ENCODE measurements around the gene DEPDC4. TPM values are rescaled to one million over a fixed set of nuclear protein-coding genes. Genes with fewer than 3 reads are reported as not detected.
A peak's percentile ranks its signal among the peaks of the same experiment; 100 is the strongest.

The DEPDC4 gene
- total and polyA plus RNA-seq, 2 of the 13 experiments (the other 11 are each of a cell fraction or from before 2014, with no cell fraction given): 2.2 to 5.7 TPM

DNA sequence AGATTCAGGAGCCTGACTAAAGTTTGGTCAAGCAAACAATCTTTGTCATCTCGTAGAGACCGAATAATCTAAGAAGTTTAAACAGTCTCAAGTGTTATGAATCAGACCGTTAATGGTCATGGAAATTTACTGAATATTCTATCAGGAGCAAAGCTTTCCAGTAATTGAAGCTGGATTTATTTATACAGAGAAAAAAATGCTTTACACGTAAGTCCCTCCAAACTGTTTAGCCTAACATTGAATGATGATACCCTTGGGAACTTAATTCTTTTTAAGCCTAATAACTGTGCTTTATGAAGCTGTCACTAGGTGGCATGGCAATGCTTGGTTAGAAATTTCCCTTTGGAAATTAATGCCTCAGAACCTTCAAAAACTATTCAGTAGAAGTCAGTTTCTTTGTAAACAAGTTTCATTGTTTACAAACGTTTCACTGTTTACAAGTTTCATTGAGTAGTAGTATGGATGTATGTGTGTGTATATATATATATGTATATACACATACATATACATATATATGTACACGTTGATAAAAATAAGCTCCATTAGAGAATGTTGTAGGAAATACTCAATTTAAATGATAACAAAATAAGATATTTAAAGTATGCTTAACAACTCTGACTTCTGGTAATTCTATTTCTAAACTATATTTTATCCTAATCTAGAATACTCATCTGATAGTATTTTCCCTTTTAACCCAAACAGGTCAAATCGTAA lies 32.1 kb downstream of the DEPDC4 start:
- no peak overlapping the region for H3K9ac ChIP-seq (ENCODE audit: insufficient read depth, low read depth, low read length)
- 75% methylated on average over 7 of the region's 7 CpGs for WGBS (ENCODE audit: low lambda C conversion rate)
- ChIA-PET CTCF (ENCODE audit: low intra/inter-chr PET ratio, low total read pairs) (interaction anchor here (0.8 kb wide), 1 partner anchor 319 kb away, joined by 3 read pairs; no protein-coding TSS in a partner anchor), POLR2A (no interaction called here)
- H3K27ac ChIP-seq (ENCODE audit: extremely low read length, insufficient read depth, low read length): no peak overlapping the region
- no peak overlapping the region for H3K4me3 ChIP-seq (replicated peaks in 1 of 3; ENCODE audit: insufficient read depth in 1 of 3, low read depth in 2 of 3, low read length in 3 of 3)
- H2AFZ ChIP-seq (ENCODE audit: low read length): no peak overlapping the region
- H3K4me2 ChIP-seq (ENCODE audit: low read depth, low read length): no peak overlapping the region
- H3K9me3 ChIP-seq (ENCODE audit: low read length): no peaks in the 10 kb centered on the region
- peak; percentile 60 for ATAC-seq
- DNase-seq (ENCODE audit: low spot score): peak; percentile 44
- intact Hi-C loops (cut with micrococcal nuclease; ENCODE audit: unreplicated experiment): loop anchor here (2.0 to 5.0 kb wide), 4 partner anchors 46 to 503 kb away; no protein-coding TSS in a partner anchor
- H3K36me3 ChIP-seq (replicated peaks in 1 of 2; ENCODE audit: control insufficient read depth in 1 of 2, insufficient read depth in 2 of 2, low read length in 2 of 2): no peaks in the 10 kb centered on the region
- H3K27me3 ChIP-seq (ENCODE audit: control insufficient read depth in 1 of 2, insufficient read depth in 2 of 2, low read length in 2 of 2): no peaks in the 10 kb centered on the region
- no TSS peak for BruUV-seq (replicated peaks)
- FAIRE-seq: peak; percentile 72
- in situ Hi-C loops (cut with HindIII; ENCODE audit: extremely low pct_ligation_motif_present, low pct_unique_long_range_greater_than_20kb): no loop called here
- no peaks in the 10 kb centered on the region for H4K20me1 ChIP-seq (ENCODE audit: insufficient read depth, low read length)
- peaks cover 5% of the 10 kb centered on the region for H3K4me1 ChIP-seq (ENCODE audit: insufficient read depth, low read length)
- no peaks in the 10 kb centered on the region for H3K79me2 ChIP-seq (ENCODE audit: insufficient read depth, low read length)
- TF ChIP-seq ZNF317 (CRISPR knock-in tag; IDR thresholded peaks at IDR 0.05): no peak
- no peak for TF ChIP-seq ZNF101 (CRISPR knock-in tag; IDR thresholded peaks at IDR 0.05; ENCODE audit: borderline replicate concordance, low read depth)
- no peak for TF ChIP-seq SIX4 (CRISPR knock-in tag; IDR thresholded peaks at IDR 0.05)
- TF ChIP-seq ZNF589 (CRISPR knock-in tag; conservative IDR thresholded peaks at IDR 0.05): no peak
- TF ChIP-seq SMC3 (IDR thresholded peaks at IDR 0.05; ENCODE audit: low read length): peak; percentile 52; the same call in 1 of the 2 replicates
- TF ChIP-seq, protein P1, sequence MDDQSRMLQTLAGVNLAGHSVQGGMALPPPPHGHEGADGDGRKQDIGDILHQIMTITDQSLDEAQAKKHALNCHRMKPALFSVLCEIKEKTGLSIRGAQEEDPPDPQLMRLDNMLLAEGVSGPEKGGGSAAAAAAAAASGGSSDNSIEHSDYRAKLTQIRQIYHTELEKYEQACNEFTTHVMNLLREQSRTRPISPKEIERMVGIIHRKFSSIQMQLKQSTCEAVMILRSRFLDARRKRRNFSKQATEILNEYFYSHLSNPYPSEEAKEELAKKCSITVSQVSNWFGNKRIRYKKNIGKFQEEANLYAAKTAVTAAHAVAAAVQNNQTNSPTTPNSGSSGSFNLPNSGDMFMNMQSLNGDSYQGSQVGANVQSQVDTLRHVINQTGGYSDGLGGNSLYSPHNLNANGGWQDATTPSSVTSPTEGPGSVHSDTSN (CRISPR knock-in tag; IDR thresholded peaks at IDR 0.05; ENCODE audit: borderline replicate concordance): no peak
- TF ChIP-seq STAG1 (CRISPR knock-in tag; IDR thresholded peaks at IDR 0.05): peak; percentile 78
- no peak for TF ChIP-seq POGZ (CRISPR knock-in tag; IDR thresholded peaks at IDR 0.05)
- TF ChIP-seq, protein P2, sequence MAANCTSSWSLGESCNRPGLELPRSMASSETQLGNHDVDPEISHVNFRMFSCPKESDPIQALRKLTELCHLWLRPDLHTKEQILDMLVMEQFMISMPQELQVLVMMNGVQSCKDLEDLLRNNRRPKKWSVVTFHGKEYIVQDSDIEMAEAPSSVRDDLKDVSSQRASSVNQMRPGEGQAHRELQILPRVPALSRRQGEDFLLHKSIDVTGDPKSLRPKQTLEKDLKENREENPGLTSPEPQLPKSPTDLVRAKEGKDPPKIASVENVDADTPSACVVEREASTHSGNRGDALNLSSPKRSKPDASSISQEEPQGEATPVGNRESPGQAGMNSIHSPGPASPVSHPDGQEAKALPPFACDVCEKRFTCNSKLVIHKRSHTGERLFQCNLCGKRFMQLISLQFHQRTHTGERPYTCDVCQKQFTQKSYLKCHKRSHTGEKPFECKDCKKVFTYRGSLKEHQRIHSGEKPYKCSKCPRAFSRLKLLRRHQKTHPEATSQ (CRISPR knock-in tag; IDR thresholded peaks at IDR 0.05; ENCODE audit: borderline replicate concordance): no peak
- TF ChIP-seq KLF16 (CRISPR knock-in tag; IDR thresholded peaks at IDR 0.05): 0 out of 4 replicates have a peak, but pooled peaks of 1 of the 2 experiments have one; percentile 23
- no peak for TF ChIP-seq MTA1 (CRISPR knock-in tag; IDR thresholded peaks at IDR 0.05; ENCODE audit: borderline replicate concordance)
- TF ChIP-seq, protein P3, sequence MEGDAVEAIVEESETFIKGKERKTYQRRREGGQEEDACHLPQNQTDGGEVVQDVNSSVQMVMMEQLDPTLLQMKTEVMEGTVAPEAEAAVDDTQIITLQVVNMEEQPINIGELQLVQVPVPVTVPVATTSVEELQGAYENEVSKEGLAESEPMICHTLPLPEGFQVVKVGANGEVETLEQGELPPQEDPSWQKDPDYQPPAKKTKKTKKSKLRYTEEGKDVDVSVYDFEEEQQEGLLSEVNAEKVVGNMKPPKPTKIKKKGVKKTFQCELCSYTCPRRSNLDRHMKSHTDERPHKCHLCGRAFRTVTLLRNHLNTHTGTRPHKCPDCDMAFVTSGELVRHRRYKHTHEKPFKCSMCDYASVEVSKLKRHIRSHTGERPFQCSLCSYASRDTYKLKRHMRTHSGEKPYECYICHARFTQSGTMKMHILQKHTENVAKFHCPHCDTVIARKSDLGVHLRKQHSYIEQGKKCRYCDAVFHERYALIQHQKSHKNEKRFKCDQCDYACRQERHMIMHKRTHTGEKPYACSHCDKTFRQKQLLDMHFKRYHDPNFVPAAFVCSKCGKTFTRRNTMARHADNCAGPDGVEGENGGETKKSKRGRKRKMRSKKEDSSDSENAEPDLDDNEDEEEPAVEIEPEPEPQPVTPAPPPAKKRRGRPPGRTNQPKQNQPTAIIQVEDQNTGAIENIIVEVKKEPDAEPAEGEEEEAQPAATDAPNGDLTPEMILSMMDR (CRISPR knock-in tag; IDR thresholded peaks at IDR 0.05): peak; percentile 69
- TF ChIP-seq ARHGAP35 (CRISPR knock-in tag; IDR thresholded peaks at IDR 0.05; ENCODE audit: borderline replicate concordance): no peak
- TF ChIP-seq HES4 (CRISPR knock-in tag; IDR thresholded peaks at IDR 0.05; ENCODE audit: borderline replicate concordance): no peak
- no peak for TF ChIP-seq ZNF883 (CRISPR knock-in tag; IDR thresholded peaks at IDR 0.05; ENCODE audit: not compliant biosample characterization)
- TF ChIP-seq XBP1 (CRISPR knock-in tag; IDR thresholded peaks at IDR 0.05): no peak
- peak; percentile 62 for TF ChIP-seq RAD21 (CRISPR knock-in tag; IDR thresholded peaks at IDR 0.05)
- TF ChIP-seq, protein P4, sequence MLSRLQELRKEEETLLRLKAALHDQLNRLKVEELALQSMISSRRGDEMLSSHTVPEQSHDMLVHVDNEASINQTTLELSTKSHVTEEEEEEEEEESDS (CRISPR knock-in tag; IDR thresholded peaks at IDR 0.05; ENCODE audit: borderline replicate concordance): no peak
- no peak for TF ChIP-seq RELA (CRISPR knock-in tag; IDR thresholded peaks at IDR 0.05)
- TF ChIP-seq ZNF577 (CRISPR knock-in tag; IDR thresholded peaks at IDR 0.05; ENCODE audit: borderline replicate concordance, low read depth): no peak
- 0 out of 2 replicates have a peak, but pooled peaks have one; percentile 29 for TF ChIP-seq MIXL1 (CRISPR knock-in tag; IDR thresholded peaks at IDR 0.05)
